GM12873 (cell line): ENCODE data around the gene CAND1.

ENCODE experiments used
- CTCF ChIP-seq: IDR thresholded peaks from 2 replicates; pipeline ENCODE4 v1.5.1; 2012; ENCODE audit warnings: low read depth, mild to moderate bottlenecking, moderate library complexity, low read length, control low read depth; ENCODE audit not compliant: insufficient read depth; ENCODE audit errors: missing control alignments

Gene CAND1

GRCh38 chr12:67319936-67320335 is 50.8 kb downstream of the CAND1 start:
- TF ChIP-seq CTCF = no peak

- TF ChIP-seq CTCF = no peak
These were observed 51.6 kb downstream of the CAND1 start for GRCh38 chr12:67320614-67321295.

GRCh38 chr12:67322580-67322979 is 53.4 kb downstream of the CAND1 start:
- TF ChIP-seq CTCF = no peak

GRCh38 chr12:67323007-67323406 is 53.8 kb downstream of the CAND1 start:
- TF ChIP-seq CTCF = no peak

GRCh38 chr12:67326637-67327036 is 57.5 kb downstream of the CAND1 start:
- TF ChIP-seq CTCF = no peak

GRCh38 chr12:67327466-67327865 is 58.3 kb downstream of the CAND1 start:
- no peak for TF ChIP-seq CTCF

GRCh38 chr12:67331123-67331522 is 62.0 kb downstream of the CAND1 start:
- no peak for TF ChIP-seq CTCF

- TF ChIP-seq CTCF = no peak
These were observed 62.7 kb downstream of the CAND1 start for GRCh38 chr12:67331828-67332227.
